ENCODE results near the gene GABRR2. TPM values are rescaled to one million over a fixed set of nuclear protein-coding genes. Genes with fewer than 3 reads are reported as not detected.

Gene GABRR2
- polyA plus RNA-seq, 12 donors, result 0.37 to 4.1 (median 1.4) TPM; not detected in 2

DNA sequence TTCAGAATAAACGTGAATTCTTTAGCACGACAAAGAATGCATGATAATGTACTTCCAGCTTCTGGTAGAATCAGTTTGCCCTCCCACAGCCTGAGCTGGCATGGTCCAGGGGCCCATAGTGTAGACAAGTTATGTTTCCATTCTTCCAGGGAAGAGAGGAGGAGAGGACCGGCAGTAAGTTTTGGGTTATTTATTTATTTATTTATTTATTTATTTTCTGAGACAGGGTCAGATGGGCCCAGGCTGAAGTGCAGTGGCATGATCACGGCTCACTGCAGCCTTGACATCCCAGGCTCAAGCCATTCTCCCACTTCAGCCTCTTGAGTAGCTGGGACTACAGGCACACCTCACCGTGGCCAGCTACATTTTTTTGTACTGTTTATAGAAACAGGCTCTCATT lies 102.6 kb downstream of the GABRR2 start:
- DNase-seq, result no peak

DNA sequence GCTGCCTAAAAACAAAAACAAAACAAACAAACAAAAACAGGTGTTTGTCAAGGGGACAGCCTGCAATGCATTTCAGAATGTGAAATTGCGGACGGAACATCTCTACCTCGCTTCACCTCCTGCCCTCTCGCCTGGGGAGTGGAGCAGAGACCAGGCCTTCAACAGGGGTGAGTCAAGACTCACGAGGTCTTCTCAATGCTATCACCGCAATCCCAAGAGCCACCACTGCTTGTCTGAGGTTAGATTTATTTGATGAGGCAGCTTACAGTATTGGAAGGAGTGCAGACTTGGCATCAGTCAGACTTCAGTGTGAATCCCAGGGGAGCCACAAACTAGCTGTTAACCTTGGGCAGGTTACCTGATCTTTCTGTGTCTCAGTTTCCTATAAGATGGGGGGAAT lies 105.6 kb downstream of the GABRR2 start:
- DNase-seq, result no peak

DNA sequence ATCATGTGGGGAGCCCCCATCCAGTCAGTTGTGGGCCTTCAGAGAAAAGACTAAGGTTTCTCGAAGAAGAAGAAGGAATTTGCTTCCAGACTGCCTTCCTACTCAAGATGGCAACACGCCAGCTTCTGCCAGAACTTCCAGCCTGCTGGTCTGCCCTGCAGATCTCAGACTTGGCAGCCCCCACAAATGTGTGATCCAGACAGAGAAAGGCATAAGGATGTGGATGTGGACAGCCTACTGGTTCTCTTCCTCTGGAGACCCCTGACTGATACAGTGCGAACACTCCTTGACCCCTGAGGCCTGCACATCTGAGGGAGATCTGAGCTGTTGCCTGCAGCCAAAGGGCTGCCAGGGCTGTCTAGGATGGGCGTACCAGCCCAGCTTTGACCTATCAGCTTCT lies 106.5 kb downstream of the GABRR2 start:
- no peak for DNase-seq

Other genes starting within 250 kb of the GABRR2 start
- gene PNRC1, start 234.5 kb downstream of the GABRR2 start, polyA plus RNA-seq (ENCODE audit: insufficient read length in 12 of 12), result 100 to 1,000 TPM in 7 of 12 donors, 10 to 100 TPM in 4, not detected in 1; 86.1 to 137 (median 109) TPM
- gene SRSF12, start 197.2 kb downstream of the GABRR2 start, polyA plus RNA-seq (ENCODE audit: insufficient read length in 12 of 12), result 1 to 10 TPM in 10 of 12 donors, not detected in 2; 2.7 to 5.6 (median 4.0) TPM
- 100 to 1,000 TPM in 1 of 12 donors, 10 to 100 TPM in 11; 23.1 to 327 (median 46.5) TPM for gene PM20D2, start 169.2 kb downstream of the GABRR2 start, polyA plus RNA-seq (ENCODE audit: insufficient read length in 12 of 12)
- 1 to 10 TPM in 6 of 12 donors, under 1 TPM in 4, not detected in 2; 0.44 to 1.6 (median 1.1) TPM for gene GABRR1, start 97.9 kb downstream of the GABRR2 start, polyA plus RNA-seq (ENCODE audit: insufficient read length in 12 of 12)
- 10 to 100 TPM in 11 of 12 donors, not detected in 1; 36.8 to 50.7 (median 45.2) TPM for gene UBE2J1, start 37.4 kb upstream of the GABRR2 start, polyA plus RNA-seq (ENCODE audit: insufficient read length in 12 of 12)
- 100 to 1,000 TPM in 8 of 12 donors, 10 to 100 TPM in 4; 30.0 to 159 (median 111) TPM for gene RRAGD, start 97.0 kb upstream of the GABRR2 start, polyA plus RNA-seq (ENCODE audit: insufficient read length in 12 of 12)
- gene ANKRD6, start 117.9 kb upstream of the GABRR2 start, polyA plus RNA-seq (ENCODE audit: insufficient read length in 12 of 12), result 10 to 100 TPM in 4 of 12 donors, 1 to 10 TPM in 7, not detected in 1; 4.2 to 22.3 (median 8.6) TPM

All from muscle of arm (tissue), 12 donors.